NCI-H524 (cell line): Measurements from ENCODE around the gene PIGC.

Experiments used
- DNase-seq, 2 experiments: peaks; one replicate each; lab custom pipeline; 2025; lab: John Stamatoyannopoulos, UW

The PIGC gene

DNA sequence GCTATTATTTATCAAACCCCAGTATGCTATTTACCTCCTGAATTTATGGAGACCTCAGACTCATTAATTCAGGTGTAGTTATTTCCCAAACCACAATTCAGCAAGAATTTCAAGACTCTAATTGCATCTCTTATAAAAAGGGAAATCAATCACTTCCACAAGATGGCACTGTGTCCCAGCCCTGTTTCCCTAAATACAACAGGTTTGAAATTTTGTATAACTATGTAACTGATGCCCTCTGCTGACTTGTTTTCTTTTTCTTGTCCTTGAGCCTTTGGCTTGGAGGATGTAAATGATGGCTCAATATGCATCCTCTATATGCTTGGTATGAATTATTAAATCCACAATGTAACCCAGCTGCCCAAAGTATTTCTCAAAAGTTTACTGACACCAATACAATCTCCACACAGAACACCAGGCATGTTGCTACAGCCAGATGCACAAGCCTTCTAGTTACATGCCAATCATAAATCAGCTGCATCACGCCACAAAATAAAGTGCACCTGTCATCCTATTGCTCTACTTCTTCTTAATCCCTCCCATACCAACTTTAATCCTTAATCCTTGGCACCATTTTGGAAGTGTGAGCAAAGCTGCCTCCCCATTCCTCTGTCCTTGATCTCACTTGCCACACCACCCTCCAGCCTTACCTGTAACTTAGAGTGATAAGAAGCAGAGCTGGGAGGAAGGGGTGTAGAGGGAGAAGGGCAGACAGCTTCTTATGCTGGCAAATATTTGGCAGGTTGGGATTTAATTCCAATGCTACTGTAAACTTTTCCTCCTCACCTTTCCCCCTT lies 14.3 kb downstream of the PIGC start:
- DNase-seq = peak; percentile 8 to 67

DNA sequence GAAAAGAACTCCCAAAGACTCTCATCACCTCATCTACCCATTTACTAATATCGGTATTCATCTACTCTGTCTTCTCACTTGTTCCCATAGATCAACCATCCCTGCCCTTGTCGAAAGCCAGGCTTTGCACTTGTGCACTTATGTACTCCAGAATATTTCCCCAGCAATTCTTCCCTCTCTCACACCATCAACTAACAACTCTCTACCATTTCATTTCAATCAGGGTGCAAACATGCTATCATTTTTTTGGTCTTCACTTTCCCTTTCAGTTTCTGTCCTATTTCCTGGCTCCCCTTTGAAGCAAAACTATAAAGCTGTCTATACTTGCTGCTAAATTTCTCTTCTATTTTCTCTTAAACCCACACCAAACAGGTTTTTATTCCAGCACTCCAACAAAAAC lies 16.7 kb downstream of the PIGC start:
- no peak for DNase-seq

DNA sequence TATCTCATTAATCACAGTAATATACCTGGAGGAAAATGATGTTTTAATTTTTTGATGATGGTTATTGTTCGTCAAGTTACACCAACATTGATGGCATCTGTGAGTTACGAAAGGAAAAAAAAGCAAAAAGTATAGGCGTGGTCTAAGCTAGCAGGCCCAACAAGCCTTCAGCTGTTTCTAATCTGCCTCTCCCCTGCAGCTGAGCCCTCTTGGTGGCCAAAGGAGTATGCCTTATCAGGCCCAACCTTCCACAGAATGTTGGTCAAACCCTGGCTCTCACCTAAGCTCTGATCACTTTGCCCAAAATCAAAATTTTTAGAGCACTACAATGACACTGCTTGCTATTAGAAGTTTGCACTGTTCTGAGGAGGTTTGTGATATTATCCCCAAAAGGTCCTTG lies 18.5 kb downstream of the PIGC start:
- no peak for DNase-seq

DNA sequence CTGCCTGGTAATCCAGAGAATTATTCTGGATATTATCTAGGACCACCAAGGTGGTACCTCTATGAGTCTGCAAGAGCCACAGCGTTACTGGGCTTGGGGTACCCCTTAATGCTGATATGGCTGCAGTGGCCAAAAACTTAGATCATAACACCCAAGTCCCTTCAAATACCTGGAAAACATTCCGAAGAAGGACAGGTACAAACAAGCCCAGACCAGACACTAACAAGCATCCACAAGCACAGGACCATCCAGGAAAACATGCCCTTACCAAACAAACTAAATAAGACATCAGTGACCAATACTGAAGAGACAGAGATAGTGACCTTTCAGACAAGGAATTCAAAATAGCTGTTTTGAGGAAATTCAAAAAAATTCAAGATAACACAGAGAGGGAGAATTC lies 20.5 kb downstream of the PIGC start:
- no peak for DNase-seq

DNA sequence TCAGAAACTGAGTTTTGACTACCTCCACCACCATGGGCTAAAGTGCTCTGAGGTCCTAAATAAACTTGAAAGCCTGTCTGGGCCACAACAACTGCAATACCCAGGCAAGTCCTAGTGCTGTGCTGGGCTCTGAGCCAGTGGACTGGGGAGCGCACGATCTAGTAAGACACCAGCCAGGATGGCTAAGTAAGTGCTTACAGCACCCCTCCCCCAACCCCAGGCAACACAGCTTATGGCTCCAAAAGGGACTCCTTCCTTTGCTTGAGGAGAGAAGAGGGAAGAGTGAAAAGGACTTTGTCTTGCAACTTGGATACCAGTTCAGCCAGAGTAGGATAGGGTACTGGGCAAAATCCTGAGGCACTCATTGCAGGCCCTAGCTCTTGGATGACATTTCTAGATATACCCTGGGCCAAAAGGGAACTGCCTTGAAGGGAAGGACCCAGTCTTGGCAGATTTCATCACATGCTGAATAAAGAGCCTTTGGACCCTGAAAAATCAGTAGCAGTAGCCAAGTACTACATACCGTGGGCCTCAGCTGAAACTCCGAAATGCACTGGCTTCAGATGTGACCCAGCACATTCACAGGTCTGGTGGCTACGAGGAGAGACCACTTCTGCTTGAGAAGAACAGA lies 21.8 kb downstream of the PIGC start:
- DNase-seq = no peak

DNA sequence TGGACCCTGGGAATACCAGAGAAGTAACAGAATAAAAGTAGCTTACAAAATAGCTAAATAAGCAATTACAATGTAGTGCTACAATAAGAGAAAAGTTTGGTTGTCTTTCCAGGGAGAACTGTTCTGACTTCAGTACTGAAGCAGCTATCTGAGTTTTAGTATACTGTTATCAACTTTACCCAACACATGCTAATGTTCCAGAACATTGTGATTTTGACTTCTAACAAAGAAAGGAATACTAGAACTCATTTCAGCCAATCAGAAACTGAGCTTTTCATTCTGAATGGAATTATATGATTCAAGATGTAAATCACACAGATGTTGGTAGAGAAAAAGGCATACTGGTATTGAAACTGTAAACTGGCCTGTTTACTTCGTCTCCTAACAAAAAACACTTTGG lies 23.5 kb downstream of the PIGC start, which contains the start of gene C1orf105:
Gene C1orf105, plus strand, starts transcription at position 301 of the 400 bp plus-strand sequence. CDS start 201 bp downstream, outside the sequence.
- no peak for DNase-seq

DNA sequence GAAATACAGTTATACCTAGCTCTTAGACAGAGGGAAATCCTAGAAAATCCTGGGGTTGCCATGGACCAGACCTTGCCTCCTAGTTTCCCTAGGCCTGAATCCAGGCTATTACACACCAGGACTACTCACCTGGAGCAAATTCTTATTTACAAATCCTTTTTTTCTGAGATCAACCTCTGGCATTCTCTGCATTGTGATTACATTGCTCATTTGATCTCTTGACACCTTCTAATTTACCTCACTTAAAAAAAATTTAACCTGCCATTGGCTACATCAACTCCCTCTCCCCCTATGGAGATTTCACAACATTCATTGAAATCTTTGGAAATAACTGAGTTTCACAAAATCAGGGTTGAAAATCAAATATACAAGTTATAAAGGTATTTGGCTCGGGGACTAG lies 26.3 kb downstream of the PIGC start:
- DNase-seq = no peak

DNA sequence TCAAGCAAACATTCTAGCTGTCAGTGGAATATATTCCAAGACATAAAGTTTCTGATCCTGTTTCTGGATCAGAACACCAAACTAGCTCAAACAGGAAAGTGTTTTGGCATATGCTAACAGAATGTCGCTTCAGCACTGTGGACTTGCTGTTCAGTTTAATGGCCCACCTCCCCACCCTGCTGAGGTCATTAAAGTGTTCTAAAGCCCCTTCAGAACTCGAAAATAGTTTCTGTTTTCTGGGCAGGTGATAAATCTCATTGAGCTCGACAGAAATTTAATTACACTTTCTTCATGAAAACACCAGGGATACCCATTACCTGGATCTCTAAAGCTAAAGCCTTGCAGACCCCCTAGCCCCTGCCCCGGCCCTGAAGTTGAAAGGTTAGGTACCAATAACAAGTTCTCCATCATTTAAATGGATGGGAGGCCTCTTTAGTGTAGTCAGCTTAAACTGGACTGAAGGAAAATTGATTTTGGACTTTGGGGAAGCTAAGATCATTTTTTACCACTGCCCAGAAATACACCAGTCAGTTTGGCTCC lies 27.3 kb downstream of the PIGC start:
- DNase-seq = no peak

DNA sequence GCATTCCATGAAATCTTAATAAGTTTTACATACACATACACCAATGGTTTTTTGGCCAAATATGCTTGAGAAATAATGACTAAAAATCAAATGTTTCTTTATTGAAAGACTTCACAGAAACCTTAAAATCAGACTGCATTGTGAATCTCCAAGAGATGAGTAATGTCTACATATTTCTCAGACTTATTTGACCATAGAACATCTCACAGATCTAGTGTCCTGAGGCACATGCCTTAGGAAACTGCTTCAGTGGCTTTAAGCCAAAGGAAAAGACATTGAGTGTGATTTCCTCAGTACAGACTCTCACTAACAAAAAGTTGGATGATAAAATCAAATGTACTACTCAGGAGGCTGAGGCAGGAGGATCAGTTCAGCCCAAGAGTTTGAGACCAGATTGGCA lies 29.5 kb downstream of the PIGC start:
- no peak for DNase-seq

DNA sequence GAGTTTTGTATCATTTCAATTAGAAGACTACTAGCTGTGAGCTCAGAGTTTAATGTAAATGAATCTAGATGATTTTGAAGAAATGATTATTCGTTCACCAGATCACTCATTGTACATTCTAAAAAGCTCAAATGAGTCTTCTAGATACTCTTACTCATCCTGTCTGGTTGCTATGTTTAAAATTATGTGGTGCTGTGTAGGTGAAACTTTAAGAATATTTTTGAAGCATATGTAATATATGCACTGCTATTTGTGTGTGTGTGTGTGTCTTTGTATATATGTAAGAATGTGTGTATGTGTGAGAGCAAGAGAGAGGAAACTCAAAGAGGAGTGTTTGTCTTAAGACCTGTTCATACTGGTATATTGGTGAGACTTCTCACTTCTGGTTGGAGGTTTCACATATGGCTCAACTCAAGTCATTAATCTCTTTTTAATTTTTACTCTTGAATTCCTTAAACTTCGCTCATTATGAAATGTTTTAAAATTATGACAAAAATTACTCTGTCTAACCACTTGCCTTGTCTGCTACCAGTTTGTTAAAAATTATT lies 32.0 kb downstream of the PIGC start:
- DNase-seq = no peak

DNA sequence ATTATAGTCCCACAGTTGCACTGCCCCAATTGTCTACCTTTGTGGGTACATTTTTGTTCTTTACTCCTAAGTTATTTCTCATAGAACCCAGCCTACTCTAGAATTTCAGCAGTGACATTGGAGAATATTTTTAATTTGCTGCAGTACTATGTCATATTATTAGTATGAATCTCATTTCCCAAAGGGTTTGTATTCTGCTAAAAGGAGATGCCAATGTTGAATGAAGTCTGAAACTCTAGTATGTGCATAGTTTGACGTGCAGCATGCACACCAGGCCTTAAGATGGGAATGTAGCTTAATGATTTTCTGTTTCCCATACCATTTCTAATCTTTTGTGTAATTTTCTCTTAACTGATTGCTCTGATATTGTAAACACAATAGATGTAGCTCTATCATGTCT lies 33.8 kb downstream of the PIGC start:
- no peak for DNase-seq

DNA sequence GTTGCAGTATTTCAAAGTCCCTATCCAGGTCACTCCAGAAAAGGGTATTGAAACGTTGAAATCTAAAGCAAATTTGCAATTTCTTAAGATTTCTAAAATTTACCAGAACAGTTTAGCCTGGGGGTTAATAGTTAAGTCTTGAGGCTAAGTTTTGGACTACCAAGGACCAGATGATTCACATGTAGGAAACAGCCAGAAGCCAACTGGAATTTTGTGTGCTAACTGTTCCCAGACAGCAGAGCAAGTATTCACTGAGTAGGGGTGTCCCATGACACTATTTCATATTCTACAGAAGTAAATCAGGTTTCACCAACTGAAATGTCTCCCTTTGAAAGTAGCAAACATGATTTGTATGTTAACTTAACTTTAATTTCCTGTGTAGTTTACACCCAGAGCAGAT lies 34.9 kb downstream of the PIGC start:
- DNase-seq = no peak

DNA sequence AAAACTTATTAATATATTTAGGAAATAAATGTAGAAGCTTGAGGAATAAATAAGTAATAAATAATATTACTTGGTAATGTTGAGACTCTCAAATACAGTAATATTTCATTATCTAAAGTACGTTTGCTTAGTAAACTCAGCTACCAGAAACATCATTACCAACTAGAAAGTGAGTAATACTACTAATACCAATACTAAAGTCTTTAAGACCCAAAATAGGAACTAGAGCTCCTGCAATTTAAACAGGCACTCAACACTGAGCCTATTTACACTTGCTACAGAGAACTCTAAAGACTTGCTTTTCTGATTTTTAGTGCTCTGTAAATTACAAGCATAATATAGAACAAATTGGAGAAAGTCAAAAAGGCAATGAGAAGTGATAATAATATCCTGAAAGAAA lies 36.9 kb downstream of the PIGC start:
- no peak for DNase-seq

DNA sequence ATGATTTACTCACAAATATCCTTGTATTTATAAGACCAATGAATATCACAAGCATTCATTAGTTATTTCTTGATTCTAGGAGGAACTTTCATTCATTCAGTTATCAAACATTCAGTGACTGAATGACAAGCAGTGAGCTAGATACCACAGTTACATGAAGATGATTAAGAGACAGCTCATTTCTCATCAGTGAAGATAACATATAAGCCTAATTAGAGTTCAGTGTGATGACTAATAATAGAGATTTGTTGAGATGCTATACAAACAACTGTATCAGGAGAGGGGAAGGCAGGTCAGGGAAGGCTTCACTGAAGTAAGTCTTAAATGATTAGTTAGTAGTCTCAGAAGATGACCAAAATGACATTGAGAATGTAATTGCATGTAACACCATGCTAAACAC lies 38.0 kb downstream of the PIGC start:
- DNase-seq = no peak

DNA sequence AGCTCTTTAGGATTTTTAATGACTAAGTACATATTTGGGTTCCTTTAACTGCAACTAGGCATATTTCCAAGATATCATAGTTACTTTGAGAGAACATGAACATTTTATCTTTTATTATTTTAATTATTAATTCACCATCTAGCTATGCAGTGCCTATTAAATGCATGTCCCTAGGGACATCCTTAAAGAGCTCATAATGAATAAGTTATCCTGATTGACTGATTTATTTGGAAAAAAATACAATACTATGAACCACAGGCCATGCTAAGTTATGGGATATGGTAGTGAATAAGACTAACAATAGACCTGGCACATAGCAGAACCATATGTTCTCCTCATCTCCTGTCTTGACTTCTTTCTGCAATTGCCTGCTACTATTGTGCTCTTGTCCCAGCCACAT lies 39.7 kb downstream of the PIGC start:
- peak; percentile 9 to 60 for DNase-seq

DNA sequence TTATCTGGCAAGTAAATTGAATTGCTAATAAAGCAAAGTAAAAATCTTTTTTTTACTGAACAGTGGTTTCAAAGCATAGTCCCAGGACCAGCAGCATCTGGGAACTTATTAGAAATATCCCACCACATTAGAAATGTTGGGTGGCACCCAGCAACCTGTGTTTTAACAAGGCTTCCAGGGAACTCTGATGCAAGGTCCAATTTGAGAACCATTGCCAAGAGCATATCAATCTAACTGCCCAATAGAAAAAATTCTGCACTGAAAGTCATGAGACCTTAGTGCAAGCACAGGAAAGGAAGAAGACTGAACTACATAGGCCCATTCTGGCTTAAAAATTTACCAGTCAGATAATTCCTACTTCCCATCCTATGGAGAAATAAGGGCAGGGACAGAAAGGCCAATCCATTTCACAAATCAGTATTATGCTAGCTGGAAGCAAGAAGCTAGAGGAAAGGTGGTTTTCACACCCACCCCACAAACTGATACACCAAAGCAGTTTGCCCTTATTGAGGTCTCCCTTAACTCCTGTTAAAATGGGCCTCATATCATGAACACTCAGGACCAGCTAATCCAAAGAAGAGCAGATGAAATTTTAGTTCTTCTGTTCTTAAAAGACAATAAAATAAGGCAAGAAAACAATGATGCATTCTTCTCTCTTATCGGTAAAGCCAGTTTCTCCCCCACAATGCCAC lies 40.8 kb downstream of the PIGC start:
- DNase-seq = no peak

DNA sequence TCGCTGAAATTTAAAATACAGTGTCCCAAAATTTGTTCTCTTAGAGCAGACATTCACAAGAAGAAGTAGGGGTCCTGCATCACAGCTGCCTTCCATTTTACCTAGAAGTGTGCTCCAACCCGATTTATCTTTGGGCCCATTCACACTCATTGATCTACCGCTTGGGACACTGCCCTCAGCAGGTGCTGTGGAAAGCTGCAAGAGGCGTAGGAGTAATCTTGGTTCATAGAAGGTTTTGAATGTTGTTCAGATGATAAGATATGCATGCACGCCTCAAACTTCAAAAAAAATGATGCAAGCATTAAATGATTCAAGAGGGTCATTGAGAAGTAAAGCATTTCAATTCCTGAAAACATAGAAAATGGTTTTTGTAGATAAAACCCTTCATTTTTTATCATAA lies 42.0 kb downstream of the PIGC start:
- no peak for DNase-seq

DNA sequence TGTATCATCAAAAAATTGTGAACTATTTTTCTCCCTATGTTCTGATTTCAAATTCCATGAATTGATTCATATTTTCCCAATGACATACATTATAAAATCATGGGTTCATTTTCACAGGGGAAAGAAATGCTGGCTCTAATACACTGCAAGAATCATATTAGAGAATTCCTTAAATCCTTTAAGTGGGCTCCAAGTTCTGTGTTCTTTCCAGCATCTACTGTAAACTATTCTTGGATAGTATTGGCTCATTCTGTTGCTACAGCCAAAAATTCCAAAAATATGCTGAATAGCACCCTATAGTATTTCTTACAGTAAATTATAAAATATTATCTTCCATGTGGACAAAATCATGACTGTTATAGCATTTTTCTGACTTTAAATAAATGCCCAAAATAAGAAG lies 42.4 kb downstream of the PIGC start:
- DNase-seq = no peak

DNA sequence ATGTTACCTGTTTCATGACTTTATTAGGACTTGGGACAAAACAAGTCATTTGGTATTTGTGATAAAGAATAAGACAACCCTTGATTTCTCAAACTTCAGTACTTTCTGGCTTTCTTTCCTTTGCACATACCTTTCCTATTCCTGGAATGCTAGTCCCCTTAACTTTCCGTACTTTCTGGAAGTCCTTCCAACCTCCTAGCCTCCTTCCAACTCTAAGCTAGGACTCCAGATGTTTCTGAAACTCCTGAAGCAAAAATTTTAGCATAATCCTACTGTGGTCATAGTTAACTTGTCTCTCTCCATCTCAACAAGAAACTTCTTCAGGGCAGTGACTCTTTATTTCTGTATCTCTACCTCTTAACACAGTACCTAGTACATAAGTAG lies 43.2 kb downstream of the PIGC start:
- no peak for DNase-seq

DNA sequence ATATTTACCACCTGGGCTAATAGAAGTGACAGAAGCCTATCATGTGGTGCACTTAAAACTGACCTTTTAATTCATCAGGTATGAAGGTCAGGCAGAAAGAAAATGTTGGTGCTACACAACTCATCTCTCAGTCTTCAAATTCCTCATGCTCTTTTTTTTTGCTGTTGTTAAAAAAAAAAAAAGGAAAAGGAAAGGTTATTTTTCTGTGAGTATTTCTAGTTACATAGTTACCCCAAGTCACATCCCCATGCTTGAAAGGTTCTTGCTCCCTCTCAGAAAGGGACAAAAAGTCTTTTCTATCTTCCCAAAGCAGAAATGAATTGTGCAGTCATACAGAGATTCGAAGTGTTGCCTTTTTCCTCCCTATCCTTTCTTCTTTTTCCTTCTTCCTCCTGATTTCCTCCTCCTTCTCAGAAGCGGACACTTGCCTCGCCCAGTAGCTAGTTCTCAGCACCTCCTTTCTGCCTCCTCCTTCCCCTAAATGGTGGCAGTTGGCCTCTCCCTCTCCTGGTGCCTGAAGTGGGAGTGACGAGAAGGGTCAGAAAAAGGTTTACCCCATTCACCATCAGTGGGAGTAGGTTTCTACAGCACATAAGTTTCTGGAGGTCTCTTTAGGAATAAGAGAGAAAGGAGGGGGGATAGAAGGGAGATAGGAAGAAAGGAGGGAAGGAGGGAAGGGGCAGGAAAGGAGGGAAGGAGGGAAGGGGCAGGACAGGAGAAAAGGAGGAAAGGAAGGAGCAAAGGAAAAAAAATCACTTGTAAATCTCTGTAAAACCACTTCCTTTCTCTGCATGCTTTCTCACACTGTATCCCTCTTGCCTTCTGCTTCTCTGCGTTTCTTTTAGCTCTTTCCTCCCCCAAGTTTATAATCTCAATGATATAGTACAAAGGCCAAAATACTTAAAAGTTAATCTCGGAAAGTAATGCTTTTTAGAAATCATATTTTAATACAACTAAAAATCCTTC lies 43.8 kb downstream of the PIGC start:
- no peak for DNase-seq

DNA sequence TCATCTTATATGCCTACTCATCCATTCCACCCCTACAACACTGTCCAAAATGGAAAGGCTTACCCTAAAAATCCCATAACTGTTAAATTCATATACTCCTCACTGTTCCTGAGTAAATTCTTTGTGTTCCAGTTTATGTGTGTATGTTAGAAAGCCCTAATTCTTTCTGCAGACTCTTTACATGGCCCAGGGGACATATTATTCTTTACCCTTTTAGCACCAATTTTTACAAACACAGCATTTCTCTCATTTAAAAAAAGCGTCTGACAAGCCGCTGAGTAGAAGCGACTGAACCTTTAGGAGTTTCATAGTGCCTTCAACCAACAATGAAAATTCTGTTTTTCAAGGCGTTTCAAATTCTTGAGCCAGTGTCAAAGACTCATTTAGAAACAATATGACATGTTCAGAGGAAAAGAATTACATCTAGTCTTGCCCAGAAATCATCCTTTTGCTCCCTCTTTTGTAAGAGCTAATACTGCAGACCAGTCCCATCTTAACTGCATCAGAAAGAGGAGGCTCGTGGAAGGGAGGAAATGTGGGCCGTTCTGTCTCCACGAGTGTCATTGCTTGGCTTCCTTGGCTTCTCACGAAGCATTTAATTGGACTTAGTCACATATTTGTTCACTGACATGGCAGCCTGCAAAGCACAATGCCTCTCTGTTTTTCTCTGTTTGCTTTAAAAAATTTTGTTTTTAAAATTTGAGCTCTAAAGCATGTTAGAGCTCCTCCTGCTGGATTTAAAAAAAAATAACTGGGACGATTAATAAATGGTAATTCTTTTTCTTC lies 44.7 kb downstream of the PIGC start:
- DNase-seq = peak in 1 of 2 experiments; percentile 26
